ENCODE results near the gene TSPAN10. TPM values are rescaled to one million over a fixed set of nuclear protein-coding genes. Genes with fewer than 3 reads are reported as not detected.

Gene TSPAN10
- total and polyA plus RNA-seq, 2 of the 13 experiments (the other 11 are each of a cell fraction or from before 2014, with no cell fraction given): 0.54 to 0.75 TPM

- TF ChIP-seq ZSCAN30 (CRISPR knock-in tag; IDR thresholded peaks at IDR 0.05) (no peak), ZNF24 (IDR thresholded peaks at IDR 0.05) (no peak), TFDP2 (CRISPR knock-in tag; IDR thresholded peaks at IDR 0.05) (no peak), HHEX (CRISPR knock-in tag; IDR thresholded peaks at IDR 0.05) (no peak), TBP (CRISPR knock-in tag; IDR thresholded peaks at IDR 0.05) (no peak), KDM5B (CRISPR knock-in tag; IDR thresholded peaks at IDR 0.05; ENCODE audit: borderline replicate concordance) (no peak), ZBTB7B (CRISPR knock-in tag; IDR thresholded peaks at IDR 0.05) (no peak; the same call in 1 of the 2 replicates), ZNF280B (CRISPR knock-in tag; IDR thresholded peaks at IDR 0.05; ENCODE audit: borderline replicate concordance) (no peak), ZNF256 (CRISPR knock-in tag; conservative IDR thresholded peaks at IDR 0.05) (no peak), ZNF512 (CRISPR knock-in tag; IDR thresholded peaks at IDR 0.05) (no peak), SAP130 (CRISPR knock-in tag; IDR thresholded peaks at IDR 0.05; ENCODE audit: low read depth) (peak; percentile 21; the same call in 1 of the 2 replicates), FOXP4 (CRISPR knock-in tag; IDR thresholded peaks at IDR 0.05) (0 out of 2 replicates have a peak, but pooled peaks have one; percentile 15), STAG1 (CRISPR knock-in tag; IDR thresholded peaks at IDR 0.05) (no peak), ZNF7 (CRISPR knock-in tag; IDR thresholded peaks at IDR 0.05) (no peak), NR2F2 (IDR thresholded peaks at IDR 0.05; ENCODE audit: borderline replicate concordance, low read depth) (no peak), HNRNPK (IDR thresholded peaks at IDR 0.05; ENCODE audit: low read depth, low read length, poor library complexity, severe bottlenecking) (peak; percentile 28), EED (CRISPR knock-in tag; IDR thresholded peaks at IDR 0.05) (no peak), ZXDC (CRISPR knock-in tag; IDR thresholded peaks at IDR 0.05) (no peak), TEAD2 (CRISPR knock-in tag; IDR thresholded peaks at IDR 0.05) (no peak)
Measured at GRCh38 chr17:81652906-81653771, 16.1 kb downstream of the TSPAN10 start (continued).

Data from HepG2 (cell line).